Measurements from ENCODE around the gene CCDC182.

The CCDC182 gene

DNA sequence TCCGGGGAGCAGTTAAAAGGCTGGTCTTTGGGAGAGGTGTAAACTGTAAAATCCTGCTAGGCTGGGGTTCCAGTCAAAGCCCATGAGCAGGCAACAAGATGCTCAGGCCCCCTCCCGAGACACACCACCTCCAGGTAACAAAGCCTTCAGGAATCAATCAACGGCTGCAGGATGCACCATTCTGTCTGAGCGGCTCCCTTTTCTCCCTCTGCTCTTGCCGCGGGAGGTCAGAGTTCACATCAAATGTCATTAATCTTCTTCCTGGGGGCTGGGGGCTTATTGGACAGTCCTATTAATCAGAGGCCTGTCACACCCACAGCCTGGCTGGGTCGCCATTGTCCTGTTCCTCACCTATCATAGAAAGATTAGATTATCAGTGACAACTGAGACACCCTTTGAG, 11.9 kb upstream of the CCDC182 start:
- TF ChIP-seq, protein P1, sequence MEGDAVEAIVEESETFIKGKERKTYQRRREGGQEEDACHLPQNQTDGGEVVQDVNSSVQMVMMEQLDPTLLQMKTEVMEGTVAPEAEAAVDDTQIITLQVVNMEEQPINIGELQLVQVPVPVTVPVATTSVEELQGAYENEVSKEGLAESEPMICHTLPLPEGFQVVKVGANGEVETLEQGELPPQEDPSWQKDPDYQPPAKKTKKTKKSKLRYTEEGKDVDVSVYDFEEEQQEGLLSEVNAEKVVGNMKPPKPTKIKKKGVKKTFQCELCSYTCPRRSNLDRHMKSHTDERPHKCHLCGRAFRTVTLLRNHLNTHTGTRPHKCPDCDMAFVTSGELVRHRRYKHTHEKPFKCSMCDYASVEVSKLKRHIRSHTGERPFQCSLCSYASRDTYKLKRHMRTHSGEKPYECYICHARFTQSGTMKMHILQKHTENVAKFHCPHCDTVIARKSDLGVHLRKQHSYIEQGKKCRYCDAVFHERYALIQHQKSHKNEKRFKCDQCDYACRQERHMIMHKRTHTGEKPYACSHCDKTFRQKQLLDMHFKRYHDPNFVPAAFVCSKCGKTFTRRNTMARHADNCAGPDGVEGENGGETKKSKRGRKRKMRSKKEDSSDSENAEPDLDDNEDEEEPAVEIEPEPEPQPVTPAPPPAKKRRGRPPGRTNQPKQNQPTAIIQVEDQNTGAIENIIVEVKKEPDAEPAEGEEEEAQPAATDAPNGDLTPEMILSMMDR (IDR thresholded peaks at IDR 0.05) = no peak

DNA sequence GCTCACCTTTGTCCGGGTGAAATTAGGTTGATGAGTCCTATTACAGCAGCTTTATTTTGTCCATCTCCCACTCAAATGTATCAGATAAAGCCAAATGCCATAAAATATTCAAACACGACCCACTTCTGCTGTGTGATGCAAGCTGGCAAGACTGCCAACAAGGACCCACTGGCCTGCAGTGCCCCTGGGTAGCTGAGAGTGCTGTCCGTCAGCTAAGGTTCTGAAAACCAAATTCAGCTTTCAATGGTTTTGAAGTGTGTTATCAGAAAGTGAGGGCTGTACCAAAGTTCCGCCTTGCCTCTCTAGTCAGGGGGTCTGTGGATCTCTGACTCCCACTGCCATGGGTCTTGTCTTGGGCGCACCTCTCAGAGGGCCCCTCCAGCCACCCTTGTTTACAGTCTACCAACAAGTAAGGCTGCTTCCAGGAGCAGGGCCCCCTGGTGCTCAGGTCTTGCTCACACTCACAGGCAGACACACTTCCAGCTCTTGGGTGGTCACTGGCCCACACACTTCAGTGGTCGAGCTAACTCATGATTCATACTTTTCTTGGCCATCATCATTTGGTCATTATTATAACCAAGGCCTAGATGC, 10.5 kb upstream of the CCDC182 start:
- TF ChIP-seq, protein P1 (IDR thresholded peaks at IDR 0.05) = no peak

DNA sequence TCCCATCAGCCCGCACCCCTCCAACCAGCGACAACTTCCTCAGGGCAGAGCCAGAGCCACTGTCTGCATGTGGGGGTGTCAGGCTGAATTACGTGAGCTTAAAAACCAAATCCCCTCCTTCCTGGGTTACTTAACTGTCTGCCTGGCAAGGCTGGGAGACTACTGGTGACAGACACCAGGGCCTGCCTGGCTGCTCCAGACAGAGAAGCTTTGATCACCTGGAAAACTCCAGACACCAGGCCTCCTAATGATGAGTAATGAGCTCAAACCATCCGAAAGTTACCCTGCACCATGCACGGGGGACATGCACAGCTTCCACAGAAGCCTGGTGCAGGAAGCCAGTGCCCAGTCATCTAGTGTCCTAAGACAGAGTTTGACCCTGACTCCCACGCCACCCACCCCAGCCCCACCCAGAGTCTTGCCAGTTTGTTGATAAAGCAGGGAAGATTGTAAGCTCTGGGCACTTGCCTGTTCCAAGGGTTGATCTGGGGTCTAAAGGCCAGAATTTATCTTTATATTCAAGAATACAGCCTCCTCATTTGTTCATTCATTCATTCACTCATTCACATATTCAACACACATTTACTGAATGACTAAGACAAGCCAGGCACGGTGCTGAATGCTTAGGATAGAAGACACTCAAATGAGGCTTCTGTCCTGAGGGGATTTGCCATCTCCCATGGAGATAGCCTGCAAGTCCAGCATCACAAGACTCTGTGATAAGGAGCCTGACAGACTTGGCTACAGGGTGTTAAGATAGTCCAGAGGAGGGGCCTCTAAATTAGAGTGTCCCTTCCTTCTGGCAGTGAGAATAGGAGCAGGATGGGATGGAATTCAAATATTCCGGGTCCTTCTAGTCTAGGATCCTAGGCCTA, 7.2 kb upstream of the CCDC182 start:
- TF ChIP-seq, protein P1 (IDR thresholded peaks at IDR 0.05) = no peak

DNA sequence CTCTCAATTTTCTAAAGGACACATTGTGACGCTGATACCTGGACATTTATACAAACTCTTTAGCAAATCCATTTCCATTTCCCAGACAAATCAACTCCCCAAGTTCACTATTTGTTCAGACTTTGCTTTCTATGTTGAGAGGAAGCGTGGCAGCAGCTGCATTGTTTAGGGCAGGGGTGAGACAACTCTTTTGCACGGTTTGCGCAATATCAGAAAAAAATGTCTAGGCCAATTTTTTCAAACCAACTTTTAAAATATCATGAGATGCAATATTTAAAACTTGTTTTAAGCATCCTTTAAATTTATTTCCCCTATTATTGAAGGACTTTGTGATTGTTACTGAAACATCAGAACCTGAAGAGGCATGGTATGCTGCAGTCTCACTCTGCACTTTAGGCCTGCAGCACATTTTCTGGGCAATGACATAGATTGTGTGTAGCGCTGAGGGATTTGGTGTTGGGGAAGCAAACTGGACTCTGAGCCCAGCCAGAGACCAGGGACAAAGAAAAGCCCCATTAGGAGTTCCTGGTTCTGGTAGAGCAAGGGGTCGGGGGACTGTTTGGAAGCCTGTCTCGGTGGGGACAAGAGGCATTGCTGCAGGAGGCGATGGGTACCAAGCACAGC, 6.4 kb upstream of the CCDC182 start:
- TF ChIP-seq, protein P1 (IDR thresholded peaks at IDR 0.05) = no peak

DNA sequence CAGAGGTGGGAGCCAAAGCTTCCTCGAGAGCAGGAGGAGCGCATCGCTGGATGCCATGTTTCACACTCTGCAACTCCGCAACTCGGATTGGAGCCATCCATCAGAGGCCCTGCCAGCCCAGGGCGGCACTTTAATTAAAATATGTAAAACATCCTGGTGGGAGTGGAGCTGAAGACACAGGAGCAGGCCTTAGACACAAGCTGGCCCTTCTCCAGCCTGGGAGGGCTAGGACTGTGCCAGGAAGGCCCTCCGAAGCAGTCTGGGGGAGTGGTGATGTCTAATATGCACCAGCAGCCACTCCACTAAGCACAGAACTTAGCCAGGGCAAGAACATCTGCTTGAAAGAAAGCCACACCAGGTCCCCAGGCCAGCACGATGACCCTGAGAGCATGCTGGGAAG, 5.8 kb upstream of the CCDC182 start:
- TF ChIP-seq, protein P1 (IDR thresholded peaks at IDR 0.05) = no peak

DNA sequence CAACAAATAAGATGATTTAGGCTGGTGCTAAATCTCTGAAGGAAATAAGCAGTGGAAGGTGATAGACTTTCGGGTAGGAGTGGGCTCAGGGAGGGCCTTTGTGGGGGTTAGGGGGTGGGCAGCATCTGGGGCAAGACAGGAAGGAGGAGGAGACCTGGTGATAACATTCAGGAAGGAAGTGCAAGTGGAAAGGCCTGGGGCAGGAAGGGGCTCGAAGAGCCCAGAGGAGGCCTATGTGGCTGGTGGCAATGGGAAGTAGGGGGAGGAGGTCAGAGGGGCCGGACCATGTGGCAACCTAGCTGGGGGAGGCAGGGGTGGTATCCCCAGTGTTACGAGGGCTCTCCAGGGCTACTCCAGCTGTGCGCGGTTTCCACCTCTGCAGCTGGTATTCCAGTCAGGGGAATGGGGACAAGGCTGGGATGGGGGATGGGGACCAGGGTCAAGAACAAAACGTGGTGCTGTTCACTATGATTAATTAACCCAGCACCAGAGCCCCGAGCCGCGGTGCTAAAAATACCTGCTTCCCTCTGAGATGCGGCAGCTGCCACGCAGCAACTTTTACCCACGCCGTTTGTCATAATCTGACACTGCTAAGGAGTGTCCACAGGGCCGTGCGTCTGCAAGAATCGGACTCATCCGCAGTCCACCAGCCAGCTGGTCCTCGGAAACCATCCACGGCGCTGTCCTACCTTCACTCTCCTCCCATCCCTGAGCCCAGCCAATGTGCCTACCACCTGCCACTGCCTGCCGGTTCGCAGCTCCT, 5.2 kb upstream of the CCDC182 start:
- TF ChIP-seq, protein P1 (IDR thresholded peaks at IDR 0.05) = no peak

DNA sequence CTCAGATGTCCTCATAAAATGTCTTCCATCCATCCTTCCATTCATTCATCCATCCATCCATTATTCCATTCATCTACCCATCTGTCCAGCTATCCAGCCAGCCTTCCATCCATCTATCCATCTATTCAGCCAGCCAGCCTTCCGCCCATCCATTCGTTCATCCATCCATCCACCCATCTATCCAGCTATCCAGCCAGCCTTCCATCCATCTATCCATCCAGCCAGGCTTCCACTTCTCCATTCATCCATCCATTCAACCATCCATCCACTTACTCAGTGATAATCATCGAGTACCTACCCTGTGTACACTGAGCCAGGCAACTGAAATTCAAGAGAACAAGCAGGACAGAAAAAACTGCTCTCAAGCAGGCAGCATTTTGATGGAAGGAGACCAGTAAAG, 4.6 kb upstream of the CCDC182 start:
- TF ChIP-seq, protein P1 (IDR thresholded peaks at IDR 0.05) = no peak

Data from LNCAP (cell line).